IPS-11a (cell line): ENCODE results near the gene FAM13A.
"Not testable (repeated sequence)": the region's sequence is repeated elsewhere in the genome, so short reads cannot be mapped to it uniquely, and the experiment has no call there.

Experiments used
- H3K4me3 ChIP-seq: one replicate; pipeline ENCODE4 v1.5.1; 2013; ENCODE audit warnings: low read depth, low read length, control low read depth

FAM13A gene

GRCh38 chr4:89044147-89044900, 12.7 kb downstream of the FAM13A start:
- H3K4me3 ChIP-seq, result no peak overlapping the region

GRCh38 chr4:89042055-89042454, 14.9 kb downstream of the FAM13A start:
- H3K4me3 ChIP-seq, result no peak overlapping the region

- no peak overlapping the region for H3K4me3 ChIP-seq
These were observed 17.2 kb downstream of the FAM13A start for GRCh38 chr4:89039730-89040338.

GRCh38 chr4:89036535-89036934, 20.4 kb downstream of the FAM13A start:
- H3K4me3 ChIP-seq, result no peak overlapping the region

- H3K4me3 ChIP-seq, result no peak overlapping the region
These were observed 25.7 kb downstream of the FAM13A start for GRCh38 chr4:89031272-89031671.

- no peak overlapping the region for H3K4me3 ChIP-seq
These were observed 27.4 kb downstream of the FAM13A start for GRCh38 chr4:89029591-89029990.

- H3K4me3 ChIP-seq, result no peak overlapping the region
These were observed 30.4 kb downstream of the FAM13A start for GRCh38 chr4:89026542-89026941.

GRCh38 chr4:89024051-89024675, 32.8 kb downstream of the FAM13A start:
- no peak overlapping the region for H3K4me3 ChIP-seq

GRCh38 chr4:89023140-89023539, 33.8 kb downstream of the FAM13A start:
- H3K4me3 ChIP-seq, result no peak overlapping the region

GRCh38 chr4:89022426-89023128, 34.4 kb downstream of the FAM13A start:
- no peak overlapping the region for H3K4me3 ChIP-seq

GRCh38 chr4:89021684-89022083, 35.3 kb downstream of the FAM13A start:
- H3K4me3 ChIP-seq, result no peak overlapping the region

- H3K4me3 ChIP-seq, result no peak overlapping the region
These were observed 35.9 kb downstream of the FAM13A start for GRCh38 chr4:89021062-89021461.

GRCh38 chr4:89014897-89015296, 42.1 kb downstream of the FAM13A start:
- not testable (repeated sequence) for H3K4me3 ChIP-seq

- no peak overlapping the region for H3K4me3 ChIP-seq
These were observed 47.1 kb downstream of the FAM13A start for GRCh38 chr4:89009761-89010369.

GRCh38 chr4:89009115-89009514, 47.9 kb downstream of the FAM13A start:
- no peak overlapping the region for H3K4me3 ChIP-seq

GRCh38 chr4:89008166-89008565, 48.8 kb downstream of the FAM13A start:
- H3K4me3 ChIP-seq, result no peak overlapping the region

- no peak overlapping the region for H3K4me3 ChIP-seq
These were observed 49.5 kb downstream of the FAM13A start for GRCh38 chr4:89007338-89007939.

GRCh38 chr4:89006307-89006706, 50.7 kb downstream of the FAM13A start:
- no peak overlapping the region for H3K4me3 ChIP-seq

GRCh38 chr4:89005066-89005465, 51.9 kb downstream of the FAM13A start:
- H3K4me3 ChIP-seq, result not testable (repeated sequence)

- H3K4me3 ChIP-seq, result no peak overlapping the region
These were observed 55.1 kb downstream of the FAM13A start for GRCh38 chr4:89001647-89002445.
